GM20000 (cell line): ENCODE results near the gene MAN2B1.
"Not testable (repeated sequence)": the region's sequence is repeated elsewhere in the genome, so short reads cannot be mapped to it uniquely, and the experiment has no call there.

Source experiments
- DNase-seq: peaks from one replicate; pipeline ENCODE4 v3.0.0; 2012; ENCODE audit warnings: low spot score
- TF ChIP-seq, protein P1 (sequence below): IDR thresholded peaks from 2 replicates; pipeline ENCODE4 v1.5.1; 2012; ENCODE audit warnings: mild to moderate bottlenecking, control low read depth; ENCODE audit errors: extremely low read depth, missing control alignments

Gene MAN2B1

GRCh38 chr19:12666265-12667048 is at the start of gene MAN2B1, which contains the start of gene WDR83:
Gene MAN2B1 (minus strand): TSS chr19:12666742. CDS start chr19:12666701, 41 bp downstream.
Gene WDR83 (plus strand): TSS chr19:12666807. CDS start chr19:12669791, 2,984 bp downstream.
- peak; percentile 94 for DNase-seq
- TF ChIP-seq, protein P1, sequence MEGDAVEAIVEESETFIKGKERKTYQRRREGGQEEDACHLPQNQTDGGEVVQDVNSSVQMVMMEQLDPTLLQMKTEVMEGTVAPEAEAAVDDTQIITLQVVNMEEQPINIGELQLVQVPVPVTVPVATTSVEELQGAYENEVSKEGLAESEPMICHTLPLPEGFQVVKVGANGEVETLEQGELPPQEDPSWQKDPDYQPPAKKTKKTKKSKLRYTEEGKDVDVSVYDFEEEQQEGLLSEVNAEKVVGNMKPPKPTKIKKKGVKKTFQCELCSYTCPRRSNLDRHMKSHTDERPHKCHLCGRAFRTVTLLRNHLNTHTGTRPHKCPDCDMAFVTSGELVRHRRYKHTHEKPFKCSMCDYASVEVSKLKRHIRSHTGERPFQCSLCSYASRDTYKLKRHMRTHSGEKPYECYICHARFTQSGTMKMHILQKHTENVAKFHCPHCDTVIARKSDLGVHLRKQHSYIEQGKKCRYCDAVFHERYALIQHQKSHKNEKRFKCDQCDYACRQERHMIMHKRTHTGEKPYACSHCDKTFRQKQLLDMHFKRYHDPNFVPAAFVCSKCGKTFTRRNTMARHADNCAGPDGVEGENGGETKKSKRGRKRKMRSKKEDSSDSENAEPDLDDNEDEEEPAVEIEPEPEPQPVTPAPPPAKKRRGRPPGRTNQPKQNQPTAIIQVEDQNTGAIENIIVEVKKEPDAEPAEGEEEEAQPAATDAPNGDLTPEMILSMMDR = no peak

DNA sequence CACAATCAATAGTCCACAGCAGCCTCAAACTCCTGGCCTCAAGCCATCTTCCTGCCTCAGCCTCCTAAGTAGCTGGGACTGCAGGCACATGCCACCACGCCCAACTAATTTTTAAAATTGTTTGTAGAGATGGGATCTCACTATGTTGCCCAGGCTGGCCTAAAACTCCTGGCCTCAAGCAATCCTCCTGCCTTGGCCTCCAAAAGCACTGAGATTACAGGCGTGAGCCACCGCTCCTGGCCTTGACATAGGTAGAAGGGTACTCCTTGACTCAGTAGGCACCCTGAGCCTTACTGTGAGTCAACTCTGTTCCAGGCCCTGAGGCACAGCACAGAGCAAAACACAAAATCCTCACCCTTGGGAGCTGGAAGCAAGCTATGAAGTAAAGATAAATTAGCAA is 49.4 kb upstream of the MAN2B1 start:
- TF ChIP-seq, protein P1 = no peak
- no peak for DNase-seq

DNA sequence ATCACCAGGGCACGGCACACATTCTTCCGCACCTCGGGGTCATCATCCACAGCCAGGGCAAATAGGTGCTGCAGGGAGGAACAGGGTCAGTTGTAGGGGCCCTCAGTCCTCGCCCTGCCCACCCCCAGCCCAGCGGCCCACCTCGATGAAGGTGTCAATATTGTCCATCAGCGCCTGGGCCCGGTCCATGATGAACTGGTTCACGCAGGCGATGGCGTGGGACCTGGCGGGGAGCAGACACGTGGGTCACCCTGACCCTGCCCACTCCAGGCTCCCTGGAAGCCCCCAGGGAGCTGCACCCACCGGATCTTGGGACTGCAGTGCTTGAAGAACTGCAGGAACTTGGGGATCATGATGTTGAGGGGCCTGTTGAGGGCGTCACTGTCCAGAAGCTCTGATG is 48.6 kb upstream of the MAN2B1 start:
- DNase-seq = no peak

DNA sequence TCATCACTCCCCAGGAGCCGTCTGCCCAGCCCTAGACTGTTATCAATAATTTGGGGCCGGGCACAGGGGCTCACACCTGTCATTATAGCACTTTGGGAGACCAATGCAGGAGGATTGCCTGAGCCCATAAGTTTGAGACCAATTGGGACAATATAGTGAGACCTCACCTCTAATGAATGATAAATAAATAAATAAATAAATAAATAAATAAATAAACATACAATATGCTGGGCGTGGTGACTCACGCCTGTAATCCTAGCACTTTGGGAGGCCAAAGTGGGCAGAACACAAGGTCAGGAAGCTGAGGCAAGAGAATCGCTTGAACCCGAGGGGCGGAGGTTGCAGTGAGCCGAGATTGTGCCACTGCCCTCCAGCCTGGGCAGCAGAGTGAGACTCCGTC is 46.8 kb upstream of the MAN2B1 start:
- not testable (repeated sequence) for DNase-seq

More for the DNA sequence above, 48.6 kb upstream of the MAN2B1 start:
- TF ChIP-seq, protein P1 = no peak

- DNase-seq = not testable (repeated sequence)
Measured at GRCh38 chr19:12712077-12712476, 45.5 kb upstream of the MAN2B1 start.

- no peak for DNase-seq
- TF ChIP-seq, protein P1 = no peak
Measured at GRCh38 chr19:12711187-12711586, 44.6 kb upstream of the MAN2B1 start.

DNA sequence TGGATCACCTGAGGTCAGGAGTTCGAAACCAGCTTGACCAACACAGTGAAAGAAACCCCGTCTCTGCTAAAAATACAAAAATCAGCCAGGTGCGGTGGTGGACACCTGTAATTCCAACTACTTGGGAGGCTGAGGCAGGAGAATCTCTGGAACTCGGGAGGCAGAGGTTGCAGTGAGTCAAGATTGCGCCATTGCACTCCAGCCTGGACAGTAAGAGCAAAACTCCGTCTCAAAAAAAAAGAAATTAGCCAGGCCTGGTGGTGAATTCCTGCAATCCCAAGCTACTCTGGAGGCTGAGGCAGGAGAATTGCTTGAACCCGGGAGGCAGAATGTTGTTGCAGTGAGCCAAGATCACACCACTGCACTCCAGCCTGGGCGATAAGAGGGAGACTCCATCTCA is 42.1 kb upstream of the MAN2B1 start:
- TF ChIP-seq, protein P1 = no peak
- no peak for DNase-seq

GRCh38 chr19:12706332-12706718 is 39.8 kb upstream of the MAN2B1 start:
- TF ChIP-seq, protein P1 = no peak
- DNase-seq = no peak
